DOHH2 (cell line): ENCODE results near the gene CCNB3.

ENCODE experiments used
- CTCF ChIP-seq: fragments of 200-600 bp; sonication (generic); IDR thresholded peaks from one replicate; pipeline ENCODE4 v1.5.1; 2014; ENCODE audit warnings: antibody characterized with exemption, mild to moderate bottlenecking, low read depth, low read length; ENCODE audit not compliant: poor library complexity, severe bottlenecking
- EZH2phosphoT487 ChIP-seq: fragments of 200-600 bp; sonication (generic); IDR thresholded peaks from 2 replicates; pipeline ENCODE4 v1.6.1; 2017; ENCODE audit warnings: borderline replicate concordance, mild to moderate bottlenecking, antibody characterized with exemption, low read length, moderate library complexity, mixed read lengths

- TF ChIP-seq CTCF (no peak), EZH2phosphoT487 (no peak)
Observed at GRCh38 chrX:50333308-50333707, 128.7 kb downstream of the CCNB3 start.
